ENCODE measurements around the gene DRAM1.
A peak's percentile ranks its signal among the peaks of the same experiment; 100 is the strongest.
"Not testable (repeated sequence)": the region's sequence is repeated elsewhere in the genome, so short reads cannot be mapped to it uniquely, and the experiment has no call there.

Gene DRAM1, protein sequence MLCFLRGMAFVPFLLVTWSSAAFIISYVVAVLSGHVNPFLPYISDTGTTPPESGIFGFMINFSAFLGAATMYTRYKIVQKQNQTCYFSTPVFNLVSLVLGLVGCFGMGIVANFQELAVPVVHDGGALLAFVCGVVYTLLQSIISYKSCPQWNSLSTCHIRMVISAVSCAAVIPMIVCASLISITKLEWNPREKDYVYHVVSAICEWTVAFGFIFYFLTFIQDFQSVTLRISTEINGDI

DNA sequence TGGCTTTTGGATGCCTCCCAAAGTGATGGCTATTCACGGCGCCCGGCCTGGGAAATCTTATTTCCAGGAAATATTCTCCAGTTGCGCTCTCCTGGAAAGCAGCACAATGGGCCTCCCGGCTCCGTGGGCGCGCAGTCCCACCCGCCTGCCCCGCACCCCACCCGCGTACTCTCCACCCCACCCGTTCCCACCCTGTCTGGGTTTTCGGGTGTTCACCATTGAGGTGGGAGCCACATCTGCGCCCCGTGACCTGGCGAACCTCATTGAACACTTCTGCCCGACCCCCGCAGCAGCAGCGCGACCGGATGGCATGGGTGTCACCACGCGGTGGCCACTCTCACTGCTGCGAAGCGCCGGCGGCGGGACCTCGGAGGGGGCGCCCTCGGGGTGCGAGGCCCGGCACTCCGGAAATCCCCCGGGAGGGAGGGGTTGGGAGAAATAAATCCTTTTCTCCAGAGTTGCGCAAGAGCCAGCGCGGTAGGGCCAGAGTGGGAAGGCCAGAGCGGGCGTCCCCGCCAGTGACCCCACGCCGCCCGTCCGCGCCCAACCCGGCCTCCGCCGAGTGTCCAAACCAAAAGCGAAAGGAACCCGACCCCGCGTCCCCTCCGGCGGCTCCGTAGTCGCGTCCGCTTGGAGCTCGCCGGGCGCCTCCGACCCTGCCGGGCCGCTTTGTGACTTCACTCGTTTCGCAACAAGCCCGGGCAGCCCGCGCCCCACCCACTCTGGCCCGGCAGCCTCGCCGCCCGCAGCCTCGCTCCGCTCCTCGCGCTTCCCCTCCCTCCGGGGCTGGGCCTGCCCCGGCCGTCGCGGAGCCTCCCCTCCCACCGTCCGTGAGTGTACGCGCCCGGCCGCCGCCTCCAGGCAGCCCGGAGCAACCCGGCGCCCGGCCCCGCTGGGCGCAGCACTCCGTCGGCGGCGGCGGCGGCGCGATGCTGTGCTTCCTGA lies at the start of gene DRAM1:
DRAM1 (plus strand) TSS at position 720 of the 945 bp plus-strand sequence; CDS start at position 930, 210 bp downstream.
- DNase-seq, result peak; percentile 80

DNA sequence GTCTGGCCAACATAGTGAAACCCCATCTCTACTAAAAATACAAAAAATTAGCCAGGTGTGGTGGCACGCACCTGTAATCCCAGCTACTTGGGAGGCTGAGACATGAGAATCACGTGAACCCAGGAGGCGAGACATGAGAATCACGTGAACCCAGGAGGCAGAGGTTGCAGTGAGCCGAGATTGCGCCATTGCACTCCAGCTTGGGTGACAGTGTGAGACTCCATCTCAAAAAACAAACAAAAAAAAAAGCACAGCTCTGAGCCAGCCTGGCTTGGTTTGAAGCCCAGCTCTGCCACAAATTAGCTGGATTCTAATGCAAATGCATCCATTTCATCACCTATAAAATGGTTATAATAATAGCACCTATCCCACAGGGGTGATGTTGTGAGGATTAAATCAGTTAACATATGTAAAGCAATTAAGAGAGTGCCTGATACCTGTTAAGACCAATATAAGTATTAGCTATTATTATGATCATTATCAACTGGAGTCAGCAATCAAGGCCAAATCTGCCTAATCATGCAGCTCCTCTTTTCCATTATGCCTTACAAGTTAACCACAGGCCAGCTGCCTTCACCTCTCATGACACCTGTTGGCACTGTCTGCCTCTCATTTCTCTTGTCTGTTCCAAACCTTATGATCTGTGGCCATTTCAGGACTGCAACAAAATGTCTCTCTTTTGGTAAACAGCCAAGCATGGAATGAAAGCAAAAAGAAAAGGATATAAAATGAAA lies 48.8 kb upstream of the DRAM1 start:
- no peak for DNase-seq

DNA sequence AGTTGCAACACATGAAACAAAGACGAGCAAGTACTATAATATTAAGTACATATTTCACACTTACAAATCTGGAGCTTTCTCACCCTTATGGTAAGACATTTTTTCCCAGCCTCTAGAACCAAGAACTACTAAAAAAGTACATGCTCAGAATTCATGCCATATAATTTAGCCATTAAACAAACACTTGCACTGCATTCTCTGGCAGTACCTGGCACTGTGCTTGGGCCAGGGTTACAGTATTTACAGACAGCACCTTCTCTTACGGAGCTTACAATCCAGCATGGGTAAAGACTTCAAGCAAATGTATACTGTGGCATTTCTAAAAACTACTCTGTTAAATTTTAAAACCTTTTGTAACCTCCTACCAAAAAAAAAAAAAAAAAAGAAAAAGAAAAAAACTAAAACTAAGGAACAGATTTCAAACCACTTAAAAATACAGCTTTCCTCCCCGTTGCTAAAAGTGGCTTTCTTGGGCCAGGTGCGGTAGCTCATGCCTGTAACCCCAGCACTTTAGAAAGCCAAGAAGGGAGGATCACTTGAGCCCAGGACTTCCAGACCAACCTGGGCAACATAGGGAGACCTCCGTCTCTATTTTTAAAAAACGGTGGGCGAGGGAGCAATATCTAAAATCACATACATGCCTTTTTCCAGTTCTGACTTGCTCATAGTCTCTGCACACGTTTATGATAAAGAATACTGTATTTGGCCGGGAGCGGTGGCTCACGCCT lies 47.6 kb upstream of the DRAM1 start:
- no peak for DNase-seq

DNA sequence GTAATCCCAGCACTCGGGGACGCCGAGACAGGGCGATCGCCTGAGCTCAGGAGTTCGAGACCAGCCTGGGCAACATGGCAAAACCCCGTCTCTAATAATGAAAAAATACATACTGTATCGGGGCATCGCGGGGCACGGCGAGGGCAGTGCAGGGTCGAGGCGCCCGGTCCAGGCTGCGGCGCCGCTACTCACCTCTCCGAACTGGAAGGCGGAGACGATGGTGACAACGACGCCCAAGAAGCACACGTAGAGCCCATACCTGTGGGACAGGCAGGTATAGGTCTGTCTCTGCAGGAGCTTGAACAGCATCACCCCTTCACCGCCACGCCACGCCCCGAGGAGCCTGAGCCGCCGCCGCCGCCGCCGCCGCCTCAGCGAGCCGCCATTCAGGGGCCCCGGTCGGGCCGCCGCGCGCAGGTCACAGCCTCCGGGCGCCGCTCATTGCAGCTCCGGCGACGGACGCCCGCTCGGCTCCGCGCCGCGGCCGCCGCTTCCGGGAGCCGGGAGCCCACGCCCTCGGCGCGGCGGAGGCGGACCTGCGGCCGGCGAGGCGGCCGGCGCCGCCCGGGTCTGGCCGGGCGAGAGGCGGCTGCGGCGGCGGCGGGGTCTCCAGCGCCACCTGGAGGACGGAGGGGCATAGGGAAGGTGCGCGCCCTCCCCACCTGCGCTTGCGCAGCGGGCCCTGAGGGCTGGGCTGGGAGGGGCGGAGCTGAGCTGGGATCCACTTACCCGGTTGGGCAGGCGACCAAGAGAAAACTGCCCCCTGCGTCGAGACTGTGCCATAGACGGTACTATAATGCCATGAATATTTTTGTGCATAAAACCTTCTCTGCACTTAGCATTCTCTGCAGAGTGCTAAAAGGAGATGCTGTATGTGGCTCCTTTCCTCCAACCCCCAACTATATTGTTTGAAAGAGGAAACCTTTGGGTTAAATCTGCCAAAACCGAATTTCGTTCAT lies 46.7 kb upstream of the DRAM1 start, which contains the start of gene GNPTAB:
GNPTAB (minus strand) TSS at position 593 of the 959 bp plus-strand sequence; CDS start at position 309, 284 bp downstream.
- peak; percentile 96 for DNase-seq

DNA sequence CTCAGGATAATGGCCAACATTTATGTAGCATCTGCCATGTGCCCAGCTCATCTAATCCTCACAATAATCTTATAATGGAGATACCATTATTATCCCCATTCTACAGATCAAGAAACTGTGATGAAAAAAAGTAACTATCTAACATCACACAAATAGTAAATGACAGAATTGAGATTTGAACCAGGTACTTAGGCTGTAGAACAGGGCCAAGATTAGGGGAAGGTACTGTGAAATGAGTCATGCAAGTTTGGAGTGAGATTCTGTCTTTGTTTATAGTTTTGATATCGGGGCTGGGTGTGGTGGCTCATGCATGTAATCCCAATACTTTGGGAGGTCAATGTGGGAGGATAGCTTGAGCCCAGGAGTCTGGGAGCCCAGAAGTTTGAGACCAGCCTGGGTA lies 45.4 kb upstream of the DRAM1 start:
- DNase-seq, result no peak

DNA sequence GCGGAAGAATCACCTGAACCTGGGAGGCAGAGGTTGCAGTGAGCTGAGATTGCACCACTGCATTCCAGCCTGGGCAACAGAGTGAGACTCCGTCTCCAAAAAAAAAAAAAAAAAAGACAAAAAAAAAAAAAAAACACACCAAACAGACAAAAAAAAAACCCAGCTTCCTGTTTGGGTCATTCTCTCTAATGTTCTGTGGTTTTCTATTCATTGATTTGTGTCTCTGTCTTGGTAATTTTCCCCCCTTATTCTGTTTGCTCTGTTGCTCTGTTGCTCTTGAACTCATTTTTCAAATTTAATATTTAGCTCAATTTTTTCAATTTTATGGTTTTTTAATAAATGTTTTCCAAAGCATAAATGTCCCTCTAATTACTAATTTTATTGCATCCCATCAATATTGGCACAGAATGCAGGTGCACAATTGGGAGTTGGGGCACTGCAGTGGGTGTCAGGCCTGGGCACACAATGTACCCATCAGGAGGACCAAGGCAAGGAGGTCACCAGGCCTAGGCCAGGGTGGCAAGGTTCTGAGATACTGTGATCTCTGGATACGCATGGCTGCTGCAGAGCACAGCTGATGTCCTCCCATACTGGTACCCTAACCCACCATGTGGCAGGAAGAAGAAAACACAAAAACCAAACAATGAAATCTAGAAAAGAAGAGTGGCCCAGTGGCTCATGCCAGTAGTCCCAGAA lies 38.6 kb upstream of the DRAM1 start:
- no peak for DNase-seq

DNA sequence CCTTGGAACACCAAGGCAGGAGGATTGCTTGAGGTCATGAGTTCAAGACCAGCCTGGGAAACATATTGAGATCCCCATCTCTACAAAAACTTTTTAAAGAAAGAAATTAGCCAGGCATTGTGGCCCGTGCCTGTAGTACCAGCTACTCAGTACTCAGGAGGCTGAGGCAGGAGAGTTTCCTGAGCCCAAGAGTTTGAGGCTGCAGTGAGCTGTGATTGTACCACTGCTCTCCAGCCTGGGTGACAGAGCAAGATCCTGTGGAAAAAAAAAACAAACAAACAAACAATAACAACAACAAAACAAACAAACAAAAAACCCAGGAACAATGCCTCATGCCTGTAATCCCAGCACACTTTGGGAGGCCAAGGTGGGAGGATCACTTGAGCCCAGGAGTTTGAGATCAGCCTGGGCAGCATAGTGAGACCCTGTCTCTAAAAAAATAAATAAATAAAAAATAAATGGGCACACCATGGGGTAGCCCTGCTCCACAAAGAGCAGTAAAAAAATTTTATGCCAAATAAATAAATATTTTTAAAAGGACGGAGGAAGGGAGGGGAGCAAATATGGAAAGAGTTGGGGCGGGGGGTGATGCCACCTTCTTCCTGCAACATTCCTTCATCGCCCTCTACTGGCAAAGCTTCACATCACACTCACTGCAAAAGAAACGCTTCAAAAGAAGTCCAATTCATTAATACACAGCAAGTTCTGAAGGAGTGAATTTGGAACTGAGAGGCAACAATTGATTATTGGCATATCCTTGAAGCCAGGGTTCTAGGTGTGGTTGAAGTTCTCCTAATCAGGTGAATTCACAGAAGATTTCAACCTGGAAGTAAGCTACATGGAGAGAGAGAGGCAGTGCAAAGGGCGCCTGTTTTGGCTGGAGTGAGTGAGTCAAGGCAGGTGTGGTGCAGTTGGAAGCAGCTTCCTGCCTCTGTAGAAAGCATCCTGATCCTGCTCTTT lies 37.8 kb upstream of the DRAM1 start:
- DNase-seq, result peak; percentile 78

DNA sequence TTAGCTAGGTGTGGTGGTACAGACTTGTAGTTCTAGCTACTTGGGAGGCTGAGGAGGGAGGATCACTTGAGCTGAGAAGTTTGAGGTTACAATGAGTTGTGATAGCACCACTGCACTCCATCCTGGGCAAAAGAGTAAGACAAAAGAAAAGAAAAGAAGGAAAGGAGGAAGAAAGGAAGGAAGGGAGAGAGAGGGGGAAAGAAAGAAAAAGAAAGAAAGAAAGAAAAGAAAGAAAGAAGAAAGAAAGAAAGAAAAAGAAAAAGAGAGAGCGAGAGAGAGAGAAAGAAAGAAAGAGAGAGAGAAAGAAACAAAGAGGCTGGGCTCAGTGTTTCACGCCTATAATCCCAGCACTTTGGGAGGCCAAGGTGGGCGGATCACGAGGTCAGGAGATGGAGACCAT lies 36.3 kb upstream of the DRAM1 start:
- no peak for DNase-seq

DNA sequence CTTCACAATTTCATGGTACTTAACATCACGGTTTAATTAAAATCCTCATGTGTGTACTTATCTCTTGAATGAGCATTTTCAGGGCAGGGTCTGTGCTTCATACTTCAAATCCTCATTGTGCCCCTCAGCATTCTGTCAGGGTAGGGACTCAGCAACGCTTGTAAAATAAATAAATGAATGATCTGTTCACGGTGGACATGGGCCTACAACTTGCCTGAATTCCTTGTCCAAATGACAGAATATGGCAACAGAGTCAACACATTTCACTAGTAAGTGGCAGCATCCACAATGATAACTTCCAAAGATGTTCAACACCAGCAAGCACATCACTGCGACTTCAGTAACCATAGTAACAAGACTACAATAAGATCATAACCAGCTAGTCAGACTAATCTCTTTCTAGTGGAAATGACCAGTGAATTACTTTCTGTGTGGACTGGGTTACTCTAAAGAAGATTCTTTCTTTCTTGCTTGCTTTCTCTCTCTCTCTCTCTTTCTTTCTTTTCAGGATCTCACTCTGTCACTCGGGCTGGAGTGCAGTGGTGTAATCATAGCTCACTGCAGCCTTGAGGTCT lies 32.2 kb upstream of the DRAM1 start:
- no peak for DNase-seq

DNA sequence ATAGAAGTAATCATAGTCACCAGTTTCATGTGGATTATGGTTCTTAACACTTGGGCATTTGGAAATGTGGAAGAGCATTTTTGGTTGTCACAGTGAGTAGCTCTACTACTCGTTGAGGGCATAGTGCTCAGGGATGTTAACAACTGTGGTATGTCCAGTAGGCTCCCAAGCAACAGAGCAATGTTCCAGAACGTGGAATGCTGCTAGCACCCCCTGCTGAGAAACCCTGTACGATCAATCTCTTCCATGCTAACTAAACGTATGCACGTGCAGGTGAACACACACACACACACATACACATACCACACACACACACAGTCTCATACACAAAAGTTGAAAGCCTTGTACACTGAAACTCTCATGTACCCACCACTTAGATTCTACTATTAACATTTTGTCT lies 30.1 kb upstream of the DRAM1 start:
- no peak for DNase-seq

DNA sequence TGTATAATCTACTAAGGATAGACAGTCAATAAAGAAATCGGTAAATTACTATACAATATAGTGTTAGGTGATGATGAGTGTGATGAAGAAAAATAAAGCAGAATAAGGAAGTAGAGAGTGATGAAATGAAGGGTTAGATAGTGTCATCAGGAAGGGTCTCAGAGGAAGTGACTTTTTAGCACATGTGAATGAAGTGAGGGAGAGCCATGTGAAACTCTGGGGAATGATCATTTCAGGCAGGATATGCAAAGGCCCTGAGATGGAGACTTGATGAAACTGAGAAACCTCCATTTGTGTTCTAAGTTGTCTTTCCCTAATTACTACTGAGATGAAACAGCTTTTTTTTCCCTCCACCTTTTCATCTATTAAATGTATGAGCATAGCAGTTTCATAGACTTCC lies 27.2 kb upstream of the DRAM1 start:
- no peak for DNase-seq

DNA sequence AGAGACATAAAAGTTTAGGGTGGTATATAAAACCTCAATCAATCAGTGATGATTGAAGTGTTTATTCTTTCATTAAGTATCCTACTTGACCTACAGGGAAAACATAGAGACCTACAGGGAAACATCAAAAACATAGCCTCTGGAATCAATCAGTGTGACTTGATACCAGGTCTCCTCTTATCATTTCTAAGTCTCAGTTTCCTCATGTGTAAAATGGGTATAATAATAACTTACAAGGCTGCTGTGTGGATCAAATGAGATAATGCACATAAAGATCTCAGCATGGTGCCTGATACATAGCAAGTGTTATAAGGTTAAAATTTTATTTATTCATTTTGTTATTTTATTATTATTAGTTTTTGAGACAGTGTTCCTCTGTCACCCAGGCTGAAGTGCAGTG lies 24.4 kb upstream of the DRAM1 start:
- no peak for DNase-seq

DNA sequence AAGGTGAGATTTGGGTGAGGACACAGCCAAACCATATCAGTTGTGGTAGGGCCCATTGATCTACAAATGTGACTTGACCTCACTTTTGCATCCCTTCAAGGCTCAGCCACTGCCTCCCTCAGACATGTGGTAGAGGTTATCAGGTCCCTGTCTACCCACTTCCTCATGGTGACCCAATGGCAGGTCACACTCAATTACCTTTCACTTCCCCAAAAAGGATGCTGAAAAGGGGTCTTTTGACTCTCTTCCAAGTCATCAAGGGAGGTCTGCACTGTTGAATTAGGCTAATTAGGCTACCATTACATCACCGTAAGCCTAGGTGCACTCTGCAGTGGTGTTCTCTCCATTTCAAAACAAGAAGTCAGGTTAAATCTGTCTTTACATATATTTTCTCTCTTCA lies 22.6 kb upstream of the DRAM1 start:
- no peak for DNase-seq

DNA sequence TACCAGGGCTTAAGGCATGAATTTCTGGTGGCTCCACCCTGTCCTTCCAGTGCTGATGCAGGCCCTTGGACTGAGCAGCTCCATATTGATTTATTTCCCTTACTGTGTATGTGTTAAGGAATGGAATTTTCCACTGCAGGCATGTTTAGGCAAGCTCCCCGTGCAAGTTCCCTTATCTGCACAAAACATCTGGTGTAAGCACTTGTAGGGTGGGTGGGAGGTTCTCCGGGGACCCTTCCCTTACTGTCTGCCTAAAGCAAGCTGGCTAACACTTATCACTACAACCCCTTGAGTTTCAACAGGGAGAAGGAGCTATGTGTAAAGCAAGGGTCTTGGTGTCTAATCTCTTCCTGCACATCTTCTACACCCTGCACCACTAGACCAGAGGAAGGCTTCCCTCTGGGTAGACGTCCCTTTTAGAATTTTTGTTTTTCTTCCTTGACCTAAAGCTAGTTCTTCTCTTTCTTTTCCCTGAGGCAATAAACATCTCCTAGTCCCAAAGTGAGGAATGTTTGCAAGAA lies 22.0 kb upstream of the DRAM1 start:
- no peak for DNase-seq

DNA sequence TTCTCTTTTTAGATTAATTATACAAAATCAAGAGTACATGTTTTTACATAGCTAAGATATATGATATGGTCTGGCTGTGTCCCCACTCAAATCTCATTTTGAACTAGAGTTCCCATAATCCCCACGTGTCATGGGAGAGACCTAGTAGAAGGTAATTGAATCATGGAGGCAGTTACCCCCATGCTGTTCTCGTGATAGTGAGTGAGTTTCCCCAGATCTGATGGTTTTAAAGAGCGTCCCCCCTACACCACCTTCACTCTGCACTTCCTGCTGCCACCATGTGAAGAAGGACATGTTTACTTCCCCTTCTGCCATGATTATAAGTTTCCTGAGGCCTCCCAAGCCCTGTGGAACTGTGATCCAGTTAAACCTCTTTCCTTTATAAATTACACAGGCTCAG lies 21.4 kb upstream of the DRAM1 start:
- DNase-seq, result no peak

DNA sequence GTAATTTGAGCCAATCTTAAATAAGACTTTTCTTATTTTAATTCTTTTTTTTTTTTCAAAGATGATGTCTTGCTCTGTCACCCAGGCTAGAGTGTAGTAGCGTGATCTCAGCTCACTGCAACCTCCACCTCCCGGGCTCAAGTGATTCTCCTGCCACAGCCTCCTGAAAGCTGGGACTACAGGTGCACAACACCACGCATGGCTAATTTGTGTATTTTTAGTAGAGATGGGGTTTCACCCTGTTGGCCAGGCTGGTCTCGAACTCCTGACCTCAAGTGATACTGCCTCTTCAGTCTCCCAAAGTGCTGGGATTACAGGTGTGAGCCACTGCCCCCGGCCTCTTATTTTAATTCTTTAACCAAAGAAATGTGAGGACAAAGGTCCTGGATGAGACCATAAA lies 20.8 kb upstream of the DRAM1 start:
- DNase-seq, result not testable (repeated sequence)

DNA sequence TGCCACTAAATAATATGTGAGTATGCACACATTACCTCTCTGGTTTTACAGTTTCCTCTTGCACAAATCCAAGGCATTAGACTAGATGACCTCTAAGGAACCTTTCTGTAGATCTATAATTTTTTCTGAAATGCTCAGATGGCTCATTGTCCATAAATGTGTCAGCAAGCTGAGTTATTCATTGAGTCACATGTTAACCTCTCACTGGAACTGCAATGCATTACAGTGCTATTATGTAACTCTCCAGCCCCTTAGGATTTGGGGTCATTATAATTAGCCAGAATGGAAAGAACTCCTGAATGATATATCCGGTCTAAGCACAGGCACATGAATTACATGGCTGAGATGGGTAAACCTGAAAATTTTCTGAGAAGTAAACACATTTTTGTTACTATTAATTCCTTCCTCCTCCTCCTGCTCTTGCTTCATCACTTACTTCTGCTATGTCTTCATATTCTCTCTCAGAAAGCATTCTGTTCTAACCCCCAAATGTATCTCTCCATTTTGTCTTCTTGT lies 20.3 kb upstream of the DRAM1 start:
- no peak for DNase-seq

DNA sequence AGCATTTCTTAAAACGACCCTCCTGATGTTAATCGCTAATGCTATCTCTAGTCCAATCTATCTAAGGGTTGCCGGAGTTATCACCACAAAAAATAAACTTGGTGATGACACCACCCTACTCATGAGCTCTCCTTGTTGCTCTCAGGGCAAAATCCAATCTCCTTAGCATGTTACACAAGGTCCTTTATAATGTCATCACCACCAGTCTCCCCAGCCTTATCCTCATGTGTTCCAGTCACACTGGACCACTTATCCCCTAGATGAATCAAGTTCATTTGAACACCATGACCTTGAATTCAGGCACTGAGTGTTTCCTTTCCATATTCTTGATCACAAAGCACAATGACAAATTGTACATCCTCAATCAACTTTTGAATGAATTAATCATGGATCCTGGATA lies 19.0 kb upstream of the DRAM1 start:
- DNase-seq, result no peak
